Activated CD4-positive, alpha-beta T cell treated with anti-CD3 and anti-CD28 coated beads for 36 hours (primary cell): ENCODE measurements around the gene STK31. TPM values are rescaled to one million over a fixed set of nuclear protein-coding genes. Genes with fewer than 3 reads are reported as not detected.
"Not testable (repeated sequence)": the region's sequence is repeated elsewhere in the genome, so short reads cannot be mapped to it uniquely, and the experiment has no call there.

Experiments
- ATAC-seq: fragments of 200-7000 bp; cut with Tn5 transposase; one replicate; pipeline ENCODE4 v1.10.0; 2021; ENCODE audit warnings: mild to moderate bottlenecking, moderate library complexity
- CTCF ChIA-PET: fragments of 350-600 bp; sonication (Branson Sonifier 250); formaldehyde crosslinking; loops from one replicate; lab custom pipeline; 2021; ENCODE audit warnings: antibody characterized with exemption; lab: Charles Lee
- POLR2A ChIA-PET: fragments of 350-600 bp; sonication (Branson Sonifier 250); formaldehyde crosslinking; loops from one replicate; lab custom pipeline; 2021; ENCODE audit warnings: antibody characterized with exemption, inconsistent platforms; lab: Charles Lee
- DNase-seq: peaks from one replicate; pipeline ENCODE4 v3.0.0-alpha.2; 2020
- H3K27ac Mint-ChIP-seq: one replicate; pipeline ENCODE4 v1.8.0; 2021; ENCODE audit warnings: mixed read lengths
- H3K27me3 Mint-ChIP-seq: one replicate; pipeline ENCODE4 v1.8.0; 2021; ENCODE audit warnings: mixed read lengths
- H3K36me3 Mint-ChIP-seq: one replicate; pipeline ENCODE4 v1.8.0; 2021; ENCODE audit warnings: low read depth, mixed read lengths
- H3K4me1 Mint-ChIP-seq: one replicate; pipeline ENCODE4 v1.8.0; 2021; ENCODE audit warnings: mixed read lengths
- H3K4me3 Mint-ChIP-seq: one replicate; pipeline ENCODE4 v1.8.0; 2021; ENCODE audit warnings: mild to moderate bottlenecking, moderate library complexity, mixed read lengths
- H3K9me3 Mint-ChIP-seq: one replicate; pipeline ENCODE4 v1.8.0; 2021; ENCODE audit warnings: low read depth, mixed read lengths
- intact Hi-C, 2 experiments: fragments of 100-400 bp; cut with DNase I in 1 of 2; cut with micrococcal nuclease in 1 of 2; formaldehyde crosslinking; loops; one replicate each; pipeline versions ENCODE4 v1.14.2 to v1.15.1; 2022 to 2024; cut with DNase I, micrococcal nuclease
- total RNA-seq, 2 experiments: library from RNA; stranded (reverse); gene quantifications; one replicate each; pipeline ENCODE4 v1.2.3, GENCODE V29; 2021

Gene STK31
- total RNA-seq, result under 1 TPM in 1 of 2 experiments, not detected in 1; 0.18 TPM

GRCh38 chr7:23710000-23710399 is at the start of gene STK31:
Gene STK31 (plus strand): TSS chr7:23710219. CDS start chr7:23710286, 67 bp downstream.
- no peaks in the 10 kb centered on the region for H3K27me3 Mint-ChIP-seq
- H3K27ac Mint-ChIP-seq, result no peak within 1 kb of the TSS
- H3K4me3 Mint-ChIP-seq, result no peak within 1 kb of the TSS
- CTCF ChIA-PET, result interaction anchor here (0.5 to 6.8 kb wide), 11 partner anchors 10 to 1173 kb away, joined by 3 to 102 read pairs (median 5); no protein-coding TSS in a partner anchor
- ATAC-seq, result no peak
- intact Hi-C loops, result loop anchor here in 1 of 2 experiments (5.0 kb wide), 1 partner anchor 278 kb away; no protein-coding TSS in a partner anchor
- POLR2A ChIA-PET, result no interaction called here
- no peak for DNase-seq
- H3K36me3 Mint-ChIP-seq, result peaks cover 15% of the 10 kb centered on the region
- no peaks in the 10 kb centered on the region for H3K4me1 Mint-ChIP-seq
- peaks cover 10% of the 10 kb centered on the region for H3K9me3 Mint-ChIP-seq

GRCh38 chr7:23661385-23661784 is 48.6 kb upstream of the STK31 start:
- H3K36me3 Mint-ChIP-seq, result no peaks in the 10 kb centered on the region
- DNase-seq (no peak), ATAC-seq (no peak)
- H3K4me3 Mint-ChIP-seq, result no peak overlapping the region
- intact Hi-C loops, result no loop called here
- ChIA-PET CTCF (no interaction called here), POLR2A (no interaction called here)
- H3K9me3 Mint-ChIP-seq, result peaks cover 15% of the 10 kb centered on the region
- no peaks in the 10 kb centered on the region for H3K4me1 Mint-ChIP-seq
- no peaks in the 10 kb centered on the region for H3K27me3 Mint-ChIP-seq
- no peak overlapping the region for H3K27ac Mint-ChIP-seq

- H3K27ac Mint-ChIP-seq, result no peak overlapping the region
- H3K4me3 Mint-ChIP-seq, result no peak overlapping the region
- POLR2A ChIA-PET, result no interaction called here
- no peak for ATAC-seq
- H3K9me3 Mint-ChIP-seq, result peaks cover 9% of the 10 kb centered on the region
- intact Hi-C loops, result no loop called here
- H3K4me1 Mint-ChIP-seq, result no peaks in the 10 kb centered on the region
- no peaks in the 10 kb centered on the region for H3K36me3 Mint-ChIP-seq
- CTCF ChIA-PET, result interaction anchor here (0.7 to 1.6 kb wide), 2 partner anchors 34 to 116 kb away, joined by 3 to 8 read pairs; no protein-coding TSS in a partner anchor
- no peaks in the 10 kb centered on the region for H3K27me3 Mint-ChIP-seq
- no peak for DNase-seq
Observed at GRCh38 chr7:23662124-23662983, 47.7 kb upstream of the STK31 start.

GRCh38 chr7:23662984-23663313 is 47.1 kb upstream of the STK31 start:
- no peak for DNase-seq
- CTCF ChIA-PET, result interaction anchor here (0.7 to 1.6 kb wide), 2 partner anchors 34 to 116 kb away, joined by 3 to 8 read pairs; no protein-coding TSS in a partner anchor
- Mint-ChIP-seq H3K4me3 (no peak overlapping the region), H3K27ac (no peak overlapping the region), H3K4me1 (no peaks in the 10 kb centered on the region), H3K36me3 (no peaks in the 10 kb centered on the region), H3K9me3 (peaks cover 9% of the 10 kb centered on the region), H3K27me3 (no peaks in the 10 kb centered on the region)
- intact Hi-C loops, result no loop called here
- POLR2A ChIA-PET, result no interaction called here
- ATAC-seq, result no peak

GRCh38 chr7:23664122-23664521 is 45.9 kb upstream of the STK31 start:
- H3K4me3 Mint-ChIP-seq, result no peak overlapping the region
- ATAC-seq (no peak), DNase-seq (no peak)
- no peaks in the 10 kb centered on the region for H3K27me3 Mint-ChIP-seq
- no peaks in the 10 kb centered on the region for H3K36me3 Mint-ChIP-seq
- H3K9me3 Mint-ChIP-seq, result peaks cover 2% of the 10 kb centered on the region
- H3K4me1 Mint-ChIP-seq, result no peaks in the 10 kb centered on the region
- intact Hi-C loops, result no loop called here
- POLR2A ChIA-PET, result no interaction called here
- H3K27ac Mint-ChIP-seq, result no peak overlapping the region
- CTCF ChIA-PET, result interaction anchor here (1.6 kb wide), 1 partner anchor 118 kb away, joined by 8 read pairs; no protein-coding TSS in a partner anchor

- H3K4me3 Mint-ChIP-seq, result no peak overlapping the region
- ATAC-seq (no peak), DNase-seq (no peak)
- H3K9me3 Mint-ChIP-seq, result no peaks in the 10 kb centered on the region
- H3K27ac Mint-ChIP-seq, result no peak overlapping the region
- ChIA-PET POLR2A (no interaction called here), CTCF (interaction anchor here (0.6 to 1.0 kb wide), 3 partner anchors 37 to 410 kb away, joined by 3 to 4 read pairs (median 3); no protein-coding TSS in a partner anchor)
- H3K4me1 Mint-ChIP-seq, result no peaks in the 10 kb centered on the region
- intact Hi-C loops, result no loop called here
- H3K36me3 Mint-ChIP-seq, result no peaks in the 10 kb centered on the region
- H3K27me3 Mint-ChIP-seq, result no peaks in the 10 kb centered on the region
Observed at GRCh38 chr7:23672033-23672432, 38.0 kb upstream of the STK31 start.

- Mint-ChIP-seq H3K4me3 (peak within 1 kb of the TSS; percentile 85), H3K36me3 (no peaks in the 10 kb centered on the region), H3K27ac (peak within 1 kb of the TSS; percentile 76), H3K9me3 (no peaks in the 10 kb centered on the region), H3K27me3 (no peaks in the 10 kb centered on the region), H3K4me1 (peaks cover 8% of the 10 kb centered on the region)
- ChIA-PET POLR2A (interaction anchor here (0.6 kb wide), 1 partner anchor 48 kb away, joined by 3 read pairs; no protein-coding TSS in a partner anchor), CTCF (interaction anchor here (1.0 to 2.3 kb wide), 4 partner anchors 9 to 495 kb away, joined by 3 to 9 read pairs (median 4); no protein-coding TSS in a partner anchor)
- ATAC-seq (peak; percentile 98), DNase-seq (peak; percentile 93)
- intact Hi-C loops, result loop anchor here (1.0 to 10.0 kb wide), 6 partner anchors 83 to 895 kb away; partner anchors contain the start of genes CCDC126 (in 1 of the 2), KLHL7 (in 1 of the 2), NUP42 (in 1 of the 2) and PALS2 (in 1 of the 2)
Observed at GRCh38 chr7:23679898-23680413, 30.1 kb upstream of the STK31 start, which contains the start of gene FAM221A. Gene FAM221A (plus strand): TSS chr7:23680199. CDS start chr7:23680219, 20 bp downstream.

GRCh38 chr7:23680414-23681405 is 29.3 kb upstream of the STK31 start:
- Mint-ChIP-seq H3K4me1 (peaks cover 8% of the 10 kb centered on the region), H3K9me3 (no peaks in the 10 kb centered on the region), H3K4me3 (peak overlapping the region; percentile 85), H3K27me3 (no peaks in the 10 kb centered on the region), H3K27ac (peak overlapping the region; percentile 76), H3K36me3 (no peaks in the 10 kb centered on the region)
- CTCF ChIA-PET, result interaction anchor here (0.8 to 2.3 kb wide), 5 partner anchors 10 to 496 kb away, joined by 3 to 9 read pairs (median 3); no protein-coding TSS in a partner anchor
- POLR2A ChIA-PET, result interaction anchor here (0.6 kb wide), 1 partner anchor 49 kb away, joined by 3 read pairs; no protein-coding TSS in a partner anchor
- peak; percentile 43 for ATAC-seq
- intact Hi-C loops, result loop anchor here (1.0 to 10.0 kb wide), 6 partner anchors 83 to 894 kb away; partner anchors contain the start of genes CCDC126 (in 1 of the 2), KLHL7 (in 1 of the 2), NUP42 (in 1 of the 2) and PALS2 (in 1 of the 2)
- DNase-seq, result peak; percentile 66

GRCh38 chr7:23684041-23684440 is 26.0 kb upstream of the STK31 start:
- H3K27me3 Mint-ChIP-seq, POLR2A ChIA-PET, DNase-seq, H3K36me3 Mint-ChIP-seq, ATAC-seq, H3K4me1 Mint-ChIP-seq, H3K9me3 Mint-ChIP-seq, H3K4me3 Mint-ChIP-seq, H3K27ac Mint-ChIP-seq: not testable (repeated sequence)
- intact Hi-C loops, result loop anchor here in 1 of 2 experiments (10.0 kb wide), 1 partner anchor 891 kb away; the partner anchor contains the start of gene PALS2
- CTCF ChIA-PET, result interaction anchor here (0.7 to 1.6 kb wide), 3 partner anchors 10 to 13 kb away, joined by 3 to 18 read pairs (median 4); no protein-coding TSS in a partner anchor

- CTCF ChIA-PET, result interaction anchor here (0.9 to 1.6 kb wide), 7 partner anchors 9 to 145 kb away, joined by 3 to 18 read pairs (median 4); no protein-coding TSS in a partner anchor
- ATAC-seq, result no peak
- no peak for DNase-seq
- peaks cover 2% of the 10 kb centered on the region for H3K4me1 Mint-ChIP-seq
- POLR2A ChIA-PET, result no interaction called here
- H3K27ac Mint-ChIP-seq, result no peak overlapping the region
- no peak overlapping the region for H3K4me3 Mint-ChIP-seq
- H3K9me3 Mint-ChIP-seq, result no peaks in the 10 kb centered on the region
- intact Hi-C loops, result loop anchor here in 1 of 2 experiments (10.0 kb wide), 1 partner anchor 889 kb away; the partner anchor contains the start of gene PALS2
- H3K36me3 Mint-ChIP-seq, result peaks cover 1% of the 10 kb centered on the region
- H3K27me3 Mint-ChIP-seq, result no peaks in the 10 kb centered on the region
Observed at GRCh38 chr7:23685731-23686130, 24.3 kb upstream of the STK31 start.
